LoVo (cell line): ENCODE data around the gene KCTD5.

Experiments
- DNase-seq: peaks from one replicate; pipeline ENCODE4 v3.0.0-alpha.2; 2016; ENCODE audit warnings: low spot score

The KCTD5 gene

DNA sequence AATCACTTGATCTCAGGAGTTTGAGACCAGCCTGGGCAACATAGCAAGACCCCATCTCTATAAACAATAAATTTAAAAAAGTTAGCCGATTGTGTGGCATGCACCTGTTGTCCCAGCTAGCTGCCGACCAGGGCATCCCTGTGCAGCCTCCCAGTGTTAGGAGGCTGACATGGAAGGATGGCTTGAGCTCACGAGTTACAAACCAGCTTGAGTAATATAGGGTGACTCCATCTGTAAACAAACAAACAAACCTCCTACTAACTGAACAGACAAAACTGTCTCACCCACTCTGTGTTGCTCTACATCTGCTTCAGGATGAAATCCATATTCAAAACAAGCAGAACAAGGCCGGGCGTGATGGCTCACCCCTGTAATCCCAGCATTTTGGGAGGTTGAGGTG is 44.6 kb downstream of the KCTD5 start:
- DNase-seq = no peak

- no peak for DNase-seq
Measured at GRCh38 chr16:2728034-2728433, 45.7 kb downstream of the KCTD5 start.

DNA sequence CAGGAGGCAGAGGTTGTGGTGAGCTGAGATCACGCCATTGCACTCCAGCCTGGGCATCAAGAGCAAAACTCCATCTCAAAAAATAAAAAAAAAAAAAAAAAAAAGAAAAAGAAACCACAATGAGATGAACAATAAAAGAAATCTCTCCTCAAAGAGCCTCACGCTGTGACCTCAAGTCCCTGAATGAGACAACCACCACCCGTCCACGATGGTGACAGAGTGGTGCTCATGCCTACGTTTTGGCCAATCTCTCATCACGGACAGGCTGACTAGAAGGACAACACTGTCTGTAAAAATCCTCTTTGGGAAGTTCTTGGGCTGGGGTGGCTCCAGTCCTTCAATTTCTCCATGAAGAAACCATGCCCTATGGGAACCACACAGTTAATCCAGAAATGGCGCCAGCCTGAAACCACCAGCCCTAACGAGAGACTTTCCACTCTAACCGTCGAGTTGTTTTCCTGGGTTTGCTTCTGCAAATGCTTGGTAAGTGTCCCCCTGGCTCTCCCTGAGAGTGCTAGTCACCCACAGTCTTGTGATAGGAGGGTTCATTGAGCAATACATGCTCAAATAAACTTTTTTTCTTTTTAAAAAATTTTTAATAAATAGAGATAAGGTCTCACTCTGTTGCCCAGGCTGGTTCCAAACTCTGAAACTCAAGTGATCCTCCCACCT is 52.7 kb downstream of the KCTD5 start:
- DNase-seq = no peak

- DNase-seq = no peak
Measured at GRCh38 chr16:2736476-2737237, 54.3 kb downstream of the KCTD5 start.

DNA sequence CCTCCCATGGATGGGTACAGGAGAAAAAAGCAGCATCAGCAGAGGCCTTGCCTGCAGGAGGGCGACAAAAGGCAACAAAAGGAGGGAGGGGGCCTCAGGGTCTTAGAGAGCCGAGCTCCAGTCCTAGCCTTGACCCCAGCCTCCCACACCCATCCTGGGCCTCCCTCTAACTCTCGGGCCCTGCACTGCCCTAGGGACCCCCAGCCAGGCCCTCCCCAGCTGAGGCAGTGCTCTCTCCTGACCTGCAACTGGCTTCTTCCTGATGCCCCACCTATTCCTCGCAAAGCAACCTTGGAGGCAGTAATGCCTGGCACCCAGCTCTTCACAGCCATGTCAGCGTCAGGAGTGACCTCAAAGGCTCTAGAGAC is 54.9 kb downstream of the KCTD5 start:
- DNase-seq = no peak

GRCh38 chr16:2737895-2738418 is 55.6 kb downstream of the KCTD5 start:
- no peak for DNase-seq

- DNase-seq = no peak
Measured at GRCh38 chr16:2738615-2739014, 56.3 kb downstream of the KCTD5 start.

GRCh38 chr16:2739625-2740430 is 57.5 kb downstream of the KCTD5 start:
- no peak for DNase-seq

GRCh38 chr16:2740476-2740875 is 58.2 kb downstream of the KCTD5 start:
- no peak for DNase-seq

DNA sequence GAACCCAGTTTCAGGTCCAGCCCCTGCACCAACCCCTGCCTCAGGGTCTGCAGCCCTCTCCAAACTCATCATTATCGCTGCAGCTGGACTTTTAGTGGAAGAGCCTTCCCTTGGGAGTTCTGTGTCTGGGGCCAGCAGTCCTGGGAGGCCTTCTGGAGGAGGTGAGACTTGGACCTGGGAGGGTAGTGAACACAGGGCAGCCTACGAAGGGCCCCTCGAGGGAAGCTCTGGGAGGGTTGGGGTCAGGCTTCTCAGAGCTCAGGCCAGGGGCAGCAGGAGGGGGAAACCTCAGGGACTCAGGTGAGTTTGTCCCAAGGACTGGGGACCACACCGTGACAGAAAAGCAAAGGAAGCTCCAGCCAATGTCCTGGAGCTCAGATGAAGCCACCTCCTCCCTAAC is 58.8 kb downstream of the KCTD5 start:
- DNase-seq = no peak

DNA sequence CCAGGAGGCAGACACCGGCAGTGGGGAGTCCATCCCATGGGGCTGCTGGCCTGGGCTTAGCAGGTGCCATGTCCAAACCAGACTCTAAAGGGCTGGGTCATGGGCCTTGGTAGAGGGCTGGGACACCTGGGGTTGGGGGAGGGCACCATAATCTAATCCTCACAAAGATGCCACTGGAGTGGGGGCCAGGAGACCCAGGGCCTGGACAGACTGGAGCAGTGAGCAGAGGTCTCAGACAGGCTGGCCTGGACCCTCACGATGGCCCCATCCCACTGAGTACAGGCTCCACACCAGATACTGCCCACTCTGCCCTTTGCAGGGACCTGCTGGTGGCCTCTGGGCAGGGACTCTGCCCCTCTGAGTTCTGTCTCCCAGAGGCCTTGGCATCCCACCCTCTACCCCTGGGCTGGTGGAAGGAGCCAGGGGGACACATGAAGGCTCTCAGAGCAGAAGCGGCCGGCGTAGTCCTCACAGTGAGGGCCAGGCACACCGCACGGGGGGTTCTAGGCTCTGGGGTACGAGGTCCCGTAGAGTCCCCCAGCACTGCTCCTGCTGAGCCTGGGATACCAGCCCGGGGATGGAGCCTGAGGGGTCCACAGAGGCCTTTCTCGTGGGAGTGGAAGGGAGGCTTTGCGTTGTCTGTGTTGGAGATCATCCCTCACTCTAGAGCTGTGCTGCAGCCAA is 60.1 kb downstream of the KCTD5 start:
- no peak for DNase-seq

- DNase-seq = no peak
Measured at GRCh38 chr16:2743007-2743810, 60.9 kb downstream of the KCTD5 start.

DNA sequence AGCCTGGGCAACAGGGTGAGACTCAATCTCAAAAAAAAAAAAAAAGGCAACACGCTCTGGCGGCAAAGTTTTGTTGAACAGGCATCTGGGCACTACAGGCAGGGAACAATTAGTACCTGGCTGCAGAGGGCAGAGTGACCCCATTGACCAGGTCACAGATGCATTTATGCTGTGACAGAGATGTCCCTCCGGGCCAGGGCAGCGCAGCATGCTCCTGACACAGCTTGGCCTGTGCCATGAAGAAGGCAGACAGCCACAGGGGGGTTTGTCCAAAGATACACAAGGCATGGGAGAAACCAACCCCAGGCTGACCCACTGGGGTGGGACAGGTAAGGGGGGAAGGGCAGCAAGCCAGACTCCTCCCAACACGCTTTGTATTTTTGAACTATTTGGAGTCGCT is 62.4 kb downstream of the KCTD5 start:
- no peak for DNase-seq

DNA sequence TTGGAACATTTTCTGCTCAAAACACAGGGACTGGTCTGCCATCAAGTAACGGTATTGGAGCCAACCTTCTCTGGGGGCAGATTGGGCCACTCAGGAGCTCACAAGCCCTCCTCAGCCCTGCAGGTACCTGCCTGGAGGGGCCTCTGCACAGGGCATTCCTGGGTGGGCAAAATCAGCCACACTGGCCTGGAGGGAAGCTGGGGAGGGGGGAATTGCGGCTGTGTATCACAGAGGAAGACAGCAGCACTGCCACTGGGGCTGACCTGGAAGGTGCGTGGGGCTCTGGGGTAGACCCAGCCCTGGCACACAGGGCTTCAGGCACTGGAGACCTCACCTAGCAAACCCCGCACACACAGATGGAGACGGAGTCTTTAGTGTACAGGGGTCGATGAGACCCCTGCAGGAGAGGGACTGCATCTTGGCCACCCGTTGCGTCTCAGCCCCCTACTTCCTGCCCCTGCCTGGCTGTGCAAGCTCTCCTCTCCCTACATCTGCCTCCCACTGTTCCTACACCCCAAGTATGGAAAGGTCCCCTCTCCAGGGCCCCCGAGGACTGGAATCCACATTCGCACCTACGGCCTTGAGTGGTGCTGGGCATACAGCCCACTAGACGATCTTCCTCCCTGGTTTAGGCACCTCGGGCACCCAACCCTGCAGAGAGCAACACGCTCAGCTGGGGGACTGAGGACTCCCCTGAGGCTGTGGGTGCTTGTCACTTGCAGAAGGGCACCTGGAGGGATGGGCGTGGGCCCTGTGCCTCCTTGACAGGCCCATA is 63.0 kb downstream of the KCTD5 start:
- no peak for DNase-seq

DNA sequence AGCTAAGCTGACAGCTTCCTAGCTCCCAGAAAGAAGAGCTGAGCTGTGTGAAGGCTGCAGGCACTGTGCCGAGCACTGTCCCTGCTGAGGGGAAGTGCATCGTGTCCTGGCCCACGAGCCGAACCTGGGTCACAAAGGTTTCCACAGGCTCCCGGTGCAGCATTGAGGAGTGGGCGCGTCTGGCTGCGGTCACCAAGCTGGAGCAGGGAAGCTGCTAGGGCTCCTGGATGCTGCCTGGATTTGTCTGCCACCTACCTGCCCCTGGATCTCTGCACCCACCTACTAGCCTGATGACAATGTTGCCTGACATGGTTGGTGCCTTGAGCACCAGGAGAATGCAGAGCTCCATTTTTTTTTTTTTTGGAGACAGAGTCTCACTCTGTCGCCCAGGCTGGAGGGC is 63.6 kb downstream of the KCTD5 start:
- DNase-seq = no peak

- no peak for DNase-seq
Measured at GRCh38 chr16:2748757-2749455, 66.6 kb downstream of the KCTD5 start.

DNA sequence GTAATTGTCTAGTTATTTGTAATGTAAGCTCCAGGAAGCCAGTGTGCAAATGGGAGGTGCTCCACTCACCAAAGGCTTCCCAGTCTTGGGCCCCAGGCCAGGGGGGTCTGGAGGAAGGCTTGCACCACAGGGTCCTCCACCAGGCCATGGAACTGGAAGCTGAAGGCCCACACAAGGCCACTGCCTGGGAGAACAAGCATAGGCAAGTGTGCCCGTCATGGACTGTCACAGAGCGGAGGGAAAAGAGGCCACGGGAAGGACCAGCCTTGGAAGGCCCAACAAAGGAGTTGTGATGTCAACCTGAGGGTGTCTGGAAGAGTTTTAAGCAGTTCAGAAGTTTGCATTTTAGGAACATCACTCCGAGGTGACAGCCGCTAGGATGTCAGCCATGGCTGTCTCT is 67.2 kb downstream of the KCTD5 start:
- DNase-seq = no peak

- DNase-seq = no peak
Measured at GRCh38 chr16:2749936-2750335, 67.6 kb downstream of the KCTD5 start.

- peak; percentile 77 for DNase-seq
Measured at GRCh38 chr16:2751577-2752034, 69.3 kb downstream of the KCTD5 start.
